Upper lobe of left lung (tissue), 6 donors: ENCODE results near the gene MEGF11. TPM values are rescaled to one million over a fixed set of nuclear protein-coding genes. Genes with fewer than 3 reads are reported as not detected.

ENCODE experiments used
- ATAC-seq, 2 donors: fragments of 200-7000 bp; cut with Tn5 transposase; one replicate each; pipeline ENCODE4 v1.9.1; 2022; ENCODE audit warnings: mild to moderate bottlenecking in 2 of 2, moderate library complexity in 2 of 2; ENCODE audit not compliant: low FRiP score in 2 of 2
- DNase-seq, 2 donors: peaks; one replicate each; pipeline ENCODE4 v3.0.0-alpha.2; 2019 to 2020
- H3K27ac ChIP-seq, 4 donors: fragments of 200-600 bp; sonication (generic); one replicate each; pipeline ENCODE4 v1.5.1; 2016 to 2019
- H3K27me3 ChIP-seq, 4 donors: fragments of 200-600 bp; sonication (generic); one replicate each; pipeline ENCODE4 v1.5.1; 2017 to 2019
- H3K36me3 ChIP-seq, 4 donors: fragments of 200-600 bp; sonication (generic); one replicate each; pipeline ENCODE4 v1.5.1; 2016 to 2019
- H3K4me1 ChIP-seq, 4 donors: fragments of 200-600 bp; sonication (generic); one replicate each; pipeline ENCODE4 v1.5.1; 2018 to 2019
- H3K4me3 ChIP-seq, 4 donors: fragments of 200-600 bp; sonication (generic); one replicate each; pipeline ENCODE4 v1.5.1; 2017 to 2019; ENCODE audit warnings: mild to moderate bottlenecking in 2 of 4, moderate library complexity in 1 of 4
- H3K9me3 ChIP-seq, 4 donors: fragments of 200-600 bp; sonication (generic); one replicate each; pipeline ENCODE4 v1.5.1; 2018 to 2019
- CTCF ChIP-seq, 6 experiments: fragments of 450-650 bp in 4 of 6; fragments of 200-600 bp in 2 of 6; sonication (generic) in 2 of 6; IDR thresholded peaks; one replicate each; pipeline ENCODE4 v1.5.1; 2016 to 2019; ENCODE audit warnings: antibody characterized with exemption in 6 of 6
- EP300 ChIP-seq, 4 donors: sonication (generic); formaldehyde crosslinking; IDR thresholded peaks; one replicate each; pipeline ENCODE4 v1.5.1; 2017; ENCODE audit warnings: antibody characterized with exemption in 4 of 4, control low read depth in 2 of 4
- POLR2A ChIP-seq, 4 donors: fragments of 450-650 bp; IDR thresholded peaks; one replicate each; pipeline ENCODE4 v1.5.1; 2016 to 2017; ENCODE audit warnings: antibody characterized with exemption in 4 of 4, mild to moderate bottlenecking in 2 of 4
- POLR2AphosphoS5 ChIP-seq, 2 donors: sonication (generic); formaldehyde crosslinking; IDR thresholded peaks; one replicate each; pipeline ENCODE4 v1.5.1; 2017; ENCODE audit warnings: antibody characterized with exemption in 2 of 2
- WGBS, 2 donors: methylation state at CpG; one replicate each; pipeline ENCODE4 v1.1.5; 2017 to 2018; 5-methylcytosine and 5-hydroxymethylcytosine counted together
- total RNA-seq, 6 donors: library from RNA; depleted of rRNA in 4 of 6; stranded (reverse); fragments of >200 nt in 4 of 6; gene quantifications; one replicate each; pipeline versions ENCODE4 v1.1.0 to v1.2.1, GENCODE V29; 2016 to 2021
- donor health status: DM: no; HTN: no; CAD: no; lungs with moderate emphysema.
- donor health status: DM: no; HTN: yes; CAD: no; lungs with severe emphysema.

MEGF11 gene
- total RNA-seq, 6 donors from 2014 or later = 1.5 to 4.0 (median 3.5) TPM; not detected in 3

- H3K9me3 ChIP-seq = no peaks in the 10 kb centered on the region
- no peaks in the 10 kb centered on the region for H3K27me3 ChIP-seq
- no peaks in the 10 kb centered on the region for H3K4me1 ChIP-seq
- no peak overlapping the region for H3K4me3 ChIP-seq
- DNase-seq (no peak), ATAC-seq (no peak)
- WGBS, 2 donors = 66 to 71% methylated on average over 8 of the region's 8 CpGs
- TF ChIP-seq CTCF (IDR thresholded peaks at IDR 0.05) (no peak), POLR2AphosphoS5 (IDR thresholded peaks at IDR 0.05) (no peak), EP300 (IDR thresholded peaks at IDR 0.05) (no peak), POLR2A (IDR thresholded peaks at IDR 0.05) (no peak)
- H3K36me3 ChIP-seq = no peaks in the 10 kb centered on the region
- no peak overlapping the region for H3K27ac ChIP-seq
Observed at GRCh38 chr15:65970937-65971740, 282.4 kb downstream of the MEGF11 start.

DNA sequence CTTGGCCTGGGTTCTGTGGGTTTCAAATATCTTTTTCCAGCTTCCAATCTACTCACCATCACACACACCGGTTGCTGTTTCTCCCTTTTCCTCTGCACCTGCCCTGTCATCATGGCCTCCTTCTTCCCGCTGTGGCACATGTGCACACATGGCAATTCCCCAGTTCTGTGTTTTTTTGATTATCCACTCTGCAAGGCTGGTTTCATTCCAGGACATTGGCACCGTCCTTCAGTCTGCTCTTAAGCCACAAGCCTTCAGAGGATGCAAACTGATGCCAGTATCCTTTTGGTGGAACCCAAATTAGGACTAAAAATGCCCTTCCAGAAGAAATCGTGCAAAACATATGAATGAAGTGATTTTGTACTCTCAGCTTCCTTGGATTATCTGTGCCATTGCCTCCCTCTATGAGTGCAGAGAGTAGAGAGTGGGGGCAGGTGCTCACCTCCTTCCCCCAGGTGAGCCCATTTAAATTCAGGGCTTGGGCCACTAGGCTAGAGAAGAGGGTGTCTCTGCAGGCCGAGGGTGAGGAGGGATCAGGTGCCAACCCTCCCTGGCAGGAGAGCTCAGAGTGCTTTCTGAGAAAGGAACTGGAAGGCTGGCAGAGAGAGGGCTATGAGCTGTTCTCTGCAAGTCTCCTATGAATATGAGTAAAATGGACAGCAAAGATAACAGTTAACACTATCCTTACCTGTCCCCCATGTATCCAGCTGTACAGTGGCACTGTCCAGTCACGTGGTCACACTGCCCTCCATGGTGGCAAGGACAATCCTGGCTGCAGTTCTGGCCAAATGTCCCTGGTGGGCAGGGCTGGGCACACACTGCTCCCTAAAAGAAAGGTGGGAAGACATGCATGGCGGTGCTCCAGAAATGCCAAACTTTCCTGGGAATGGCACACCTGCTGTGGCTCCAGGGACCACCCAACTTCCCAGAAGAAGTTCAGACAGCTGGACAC is 283.4 kb downstream of the MEGF11 start:
- Histone ChIP-seq H3K4me1 (no peaks in the 10 kb centered on the region), H3K9me3 (no peaks in the 10 kb centered on the region), H3K4me3 (no peak overlapping the region), H3K27ac (no peak overlapping the region), H3K36me3 (no peaks in the 10 kb centered on the region), H3K27me3 (no peaks in the 10 kb centered on the region)
- no peak for ATAC-seq
- TF ChIP-seq POLR2A (IDR thresholded peaks at IDR 0.05) (no peak), POLR2AphosphoS5 (IDR thresholded peaks at IDR 0.05) (no peak), CTCF (IDR thresholded peaks at IDR 0.05) (no peak), EP300 (IDR thresholded peaks at IDR 0.05) (no peak)
- no peak for DNase-seq
- 73 to 80% methylated on average over 7 of the region's 7 CpGs for WGBS, 2 donors

DNA sequence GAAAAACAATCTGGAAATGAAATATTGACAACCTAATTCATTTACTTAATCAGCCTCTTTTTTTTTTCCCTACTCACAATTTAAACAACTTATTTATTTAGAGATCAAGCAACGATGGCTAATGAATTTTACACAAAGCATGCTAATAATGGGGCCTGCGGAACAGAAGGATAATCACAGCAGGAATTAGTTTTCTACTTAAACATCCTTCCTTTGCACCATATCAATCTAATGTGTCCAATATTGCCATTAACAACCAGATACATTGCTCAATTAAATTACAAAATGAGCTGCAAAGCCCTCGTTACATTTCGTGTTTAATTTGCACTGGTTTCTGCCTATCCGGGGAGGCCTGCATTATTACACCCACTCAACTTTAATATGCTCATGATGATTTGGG is 285.0 kb downstream of the MEGF11 start:
- Histone ChIP-seq H3K4me1 (no peaks in the 10 kb centered on the region), H3K9me3 (no peaks in the 10 kb centered on the region), H3K27ac (no peak overlapping the region), H3K4me3 (no peak overlapping the region), H3K36me3 (no peaks in the 10 kb centered on the region), H3K27me3 (no peaks in the 10 kb centered on the region)
- TF ChIP-seq EP300 (IDR thresholded peaks at IDR 0.05) = no peak
- no peak for TF ChIP-seq POLR2AphosphoS5 (IDR thresholded peaks at IDR 0.05)
- no peak for TF ChIP-seq CTCF (IDR thresholded peaks at IDR 0.05)
- TF ChIP-seq POLR2A (IDR thresholded peaks at IDR 0.05) = no peak
- 87 to 90% methylated on average over 5 of the region's 5 CpGs for WGBS, 2 donors
- DNase-seq (no peak), ATAC-seq (no peak)

DNA sequence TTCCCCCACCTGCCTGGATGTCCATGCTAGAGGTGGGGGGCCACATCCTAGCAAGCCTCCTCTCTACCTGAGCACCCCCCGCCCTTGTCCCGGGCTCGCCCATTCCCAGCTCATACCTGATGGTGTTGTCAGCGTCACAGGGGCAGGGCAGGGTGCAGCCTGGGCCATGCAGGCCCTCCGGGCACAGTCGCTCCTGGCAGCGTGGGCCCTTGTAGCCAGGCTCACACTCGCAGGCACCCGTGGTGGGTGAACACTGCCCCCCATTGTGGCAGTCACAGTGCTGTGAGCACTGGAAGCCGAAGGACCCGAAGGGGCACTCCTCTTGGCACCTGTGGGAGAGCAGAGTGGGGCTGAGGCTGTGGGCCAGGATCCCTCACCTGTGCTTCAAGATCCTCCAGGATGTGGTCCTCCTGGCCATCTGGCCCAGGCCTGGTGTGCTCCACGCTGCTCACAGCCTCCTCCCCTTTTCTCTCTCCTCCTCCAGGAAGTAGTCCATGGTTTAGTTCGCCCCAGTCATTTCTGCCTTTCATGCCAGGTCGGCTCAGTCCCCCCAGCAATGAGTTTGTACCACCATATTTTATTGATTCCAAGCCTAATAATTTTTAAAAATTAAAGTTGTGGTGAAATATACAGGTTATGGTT is 288.6 kb downstream of the MEGF11 start:
- Histone ChIP-seq H3K4me3 (no peak overlapping the region), H3K27me3 (no peaks in the 10 kb centered on the region), H3K27ac (no peak overlapping the region), H3K36me3 (no peaks in the 10 kb centered on the region), H3K9me3 (no peaks in the 10 kb centered on the region), H3K4me1 (peaks cover 0 to 5% (median 0%) of the 10 kb centered on the region in 4 donors)
- no peak for ATAC-seq
- TF ChIP-seq POLR2A (IDR thresholded peaks at IDR 0.05) (no peak), POLR2AphosphoS5 (IDR thresholded peaks at IDR 0.05) (no peak), EP300 (IDR thresholded peaks at IDR 0.05) (no peak), CTCF (IDR thresholded peaks at IDR 0.05) (no peak)
- peak in 1 of 2 donors; percentile 62 for DNase-seq
- 85 to 88% methylated on average over 3 to 14 of the region's 14 CpGs for WGBS, 2 donors
